Measurements from ENCODE around the gene TBL3. TPM values are rescaled to one million over a fixed set of nuclear protein-coding genes. Genes with fewer than 3 reads are reported as not detected.
A peak's percentile ranks its signal among the peaks of the same experiment; 100 is the strongest.

The TBL3 gene
- total RNA-seq, 1 donor from 2014 or later = 31.7 TPM

- peak in 1 of 2 donors; percentile 57 for DNase-seq (ENCODE audit: low read depth in 2 of 2)
These were observed 7.9 kb upstream of the TBL3 start for GRCh38 chr16:1963806-1964505.

DNA sequence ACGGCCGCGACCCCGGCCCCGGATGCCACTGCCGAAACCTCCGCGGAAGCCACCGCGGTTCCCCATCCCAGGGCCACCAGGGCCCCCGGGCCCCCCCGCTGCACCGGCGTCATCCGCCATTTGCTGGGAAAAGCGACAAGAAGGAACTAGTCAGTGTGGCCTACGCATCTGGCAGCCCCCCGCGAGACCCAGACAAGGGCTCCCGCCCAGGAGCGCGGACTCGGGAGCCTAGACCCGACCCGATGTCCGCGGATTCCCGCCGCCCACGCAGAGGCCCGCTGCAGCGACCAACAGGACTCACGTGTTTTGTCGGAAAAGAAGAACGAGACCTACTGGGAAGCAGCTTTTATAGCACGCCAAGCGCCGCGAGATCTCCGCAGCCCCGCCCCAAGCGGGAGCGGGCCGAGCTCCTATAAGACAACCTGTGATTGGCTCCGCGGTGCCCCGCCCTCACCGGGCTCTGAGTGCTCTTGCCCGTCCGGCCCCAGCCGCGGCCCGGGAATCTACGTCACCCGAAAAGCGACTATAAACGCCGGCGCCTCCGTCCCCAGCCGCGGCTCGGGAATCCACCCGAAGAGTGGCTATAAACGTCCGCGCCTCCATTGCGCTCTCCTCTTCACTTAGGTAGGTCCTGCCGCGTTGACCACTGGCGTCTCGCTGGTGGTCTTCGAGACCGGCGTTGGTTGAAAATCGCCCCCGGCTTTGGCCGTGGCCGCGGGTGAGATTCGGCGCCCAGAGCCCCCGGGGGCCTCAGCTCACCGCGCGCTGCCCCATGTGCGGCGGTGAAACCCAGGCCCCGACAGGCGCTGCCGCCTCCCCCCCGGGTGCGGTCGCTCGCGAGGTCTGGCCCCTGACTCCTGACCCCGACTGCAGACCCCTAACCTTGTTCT is 7.1 kb upstream of the TBL3 start, which contains the start of gene RPS2:
RPS2 (minus strand) TSS at position 321 of the 890 bp plus-strand sequence; CDS start at position 120, 201 bp downstream.
- DNase-seq (ENCODE audit: low read depth in 2 of 2) = peak; percentile 96 to 100

GRCh38 chr16:1965396-1966001 is 6.4 kb upstream of the TBL3 start:
- DNase-seq (ENCODE audit: low read depth in 2 of 2) = no peak

- no peak for DNase-seq (ENCODE audit: low read depth in 2 of 2)
These were observed 5.4 kb upstream of the TBL3 start, which contains the start of gene RNF151 for GRCh38 chr16:1966460-1966859. RNF151 (plus strand) TSS chr16:1966856; CDS start chr16:1966882, 26 bp downstream.

DNA sequence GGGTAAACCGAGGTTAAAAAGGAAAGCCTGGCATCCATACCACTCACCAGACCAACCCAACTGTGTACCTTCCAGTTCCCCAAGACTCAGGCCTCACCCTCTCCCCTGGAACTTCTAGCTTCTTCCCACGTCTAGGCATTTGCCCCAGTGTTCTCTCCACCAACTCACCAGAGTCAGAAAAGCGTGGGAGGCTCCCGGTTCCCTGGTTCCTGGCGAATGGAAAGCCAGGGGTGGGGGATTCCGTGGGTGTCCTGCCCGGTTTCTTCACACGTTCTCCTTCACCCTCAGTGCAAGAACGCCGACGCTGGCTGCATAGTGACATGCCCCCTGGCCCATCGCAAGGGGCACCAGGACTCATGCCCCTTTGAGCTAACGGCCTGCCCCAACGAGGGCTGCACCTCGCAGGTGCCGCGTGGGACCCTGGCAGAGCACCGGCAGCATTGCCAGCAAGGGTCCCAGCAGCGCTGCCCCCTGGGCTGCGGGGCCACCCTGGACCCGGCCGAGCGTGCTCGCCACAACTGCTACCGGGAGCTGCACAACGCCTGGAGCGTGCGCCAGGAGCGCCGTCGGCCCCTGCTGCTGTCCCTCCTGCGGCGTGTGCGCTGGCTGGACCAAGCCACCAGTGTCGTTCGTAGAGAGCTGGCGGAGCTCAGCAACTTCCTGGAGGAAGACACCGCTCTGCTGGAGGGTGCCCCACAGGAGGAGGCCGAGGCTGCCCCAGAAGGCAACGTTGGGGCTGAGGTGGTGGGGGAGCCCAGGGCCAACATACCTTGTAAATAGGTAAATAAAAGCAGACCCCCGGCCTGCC is 3.5 kb upstream of the TBL3 start:
- DNase-seq (ENCODE audit: low read depth in 2 of 2) = no peak

DNA sequence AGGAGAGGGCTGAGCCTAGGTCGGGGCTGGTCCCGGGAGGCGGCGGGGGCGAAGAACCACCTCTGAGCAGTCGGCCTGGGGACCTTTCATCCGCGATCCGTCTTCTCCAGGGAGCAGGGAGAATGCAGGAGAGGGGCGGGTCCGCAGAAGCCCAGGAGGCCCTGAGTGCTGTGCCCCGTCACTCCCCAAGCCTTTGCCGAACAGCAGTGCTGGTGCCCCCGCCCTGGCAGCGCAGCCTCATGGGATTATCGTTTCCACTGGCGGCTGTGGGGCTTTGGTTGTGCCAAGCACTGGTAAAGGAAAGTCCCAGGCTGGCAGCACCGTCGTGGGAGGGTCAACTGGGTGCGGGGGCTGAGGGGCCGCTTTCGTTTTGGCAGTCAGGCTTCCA is 631 bp downstream of the TBL3 start:
- DNase-seq (ENCODE audit: low read depth in 2 of 2) = peak in 1 of 2 donors; percentile 26

DNA sequence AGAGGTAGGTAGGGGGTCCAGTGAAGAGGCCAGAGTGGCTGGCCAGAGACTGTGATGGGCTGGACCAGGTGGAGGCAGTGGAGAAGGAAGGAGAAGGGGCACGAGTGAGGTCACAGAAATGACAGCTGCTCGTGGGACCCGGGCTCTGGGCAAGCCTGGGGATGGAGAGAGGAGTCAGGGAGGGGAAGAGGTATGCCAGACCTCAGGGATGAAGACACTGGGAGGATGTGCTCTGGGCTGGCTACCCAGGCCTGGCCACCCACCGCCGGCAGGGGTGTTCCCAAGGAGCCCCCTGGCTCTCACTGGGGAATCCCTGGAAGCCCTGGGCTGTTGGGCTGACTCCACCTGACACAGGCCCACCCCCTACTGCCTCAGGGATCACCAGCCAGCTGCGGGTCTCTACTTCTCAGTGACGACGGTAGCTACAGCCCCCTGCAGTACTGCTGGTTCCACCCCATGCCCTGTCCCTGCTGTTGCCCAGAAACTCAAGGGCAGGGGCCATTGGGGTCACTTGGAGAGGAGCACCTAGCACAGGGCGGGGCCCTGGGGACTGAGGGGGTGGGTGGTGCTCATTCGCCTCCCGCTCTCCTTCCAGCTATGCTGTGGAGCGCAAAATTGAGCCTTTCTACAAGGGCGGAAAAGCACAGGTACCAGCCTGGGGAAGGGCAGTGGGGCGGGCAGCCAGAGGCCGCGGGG is 1.8 kb downstream of the TBL3 start:
- DNase-seq (ENCODE audit: low read depth in 2 of 2) = no peak

DNA sequence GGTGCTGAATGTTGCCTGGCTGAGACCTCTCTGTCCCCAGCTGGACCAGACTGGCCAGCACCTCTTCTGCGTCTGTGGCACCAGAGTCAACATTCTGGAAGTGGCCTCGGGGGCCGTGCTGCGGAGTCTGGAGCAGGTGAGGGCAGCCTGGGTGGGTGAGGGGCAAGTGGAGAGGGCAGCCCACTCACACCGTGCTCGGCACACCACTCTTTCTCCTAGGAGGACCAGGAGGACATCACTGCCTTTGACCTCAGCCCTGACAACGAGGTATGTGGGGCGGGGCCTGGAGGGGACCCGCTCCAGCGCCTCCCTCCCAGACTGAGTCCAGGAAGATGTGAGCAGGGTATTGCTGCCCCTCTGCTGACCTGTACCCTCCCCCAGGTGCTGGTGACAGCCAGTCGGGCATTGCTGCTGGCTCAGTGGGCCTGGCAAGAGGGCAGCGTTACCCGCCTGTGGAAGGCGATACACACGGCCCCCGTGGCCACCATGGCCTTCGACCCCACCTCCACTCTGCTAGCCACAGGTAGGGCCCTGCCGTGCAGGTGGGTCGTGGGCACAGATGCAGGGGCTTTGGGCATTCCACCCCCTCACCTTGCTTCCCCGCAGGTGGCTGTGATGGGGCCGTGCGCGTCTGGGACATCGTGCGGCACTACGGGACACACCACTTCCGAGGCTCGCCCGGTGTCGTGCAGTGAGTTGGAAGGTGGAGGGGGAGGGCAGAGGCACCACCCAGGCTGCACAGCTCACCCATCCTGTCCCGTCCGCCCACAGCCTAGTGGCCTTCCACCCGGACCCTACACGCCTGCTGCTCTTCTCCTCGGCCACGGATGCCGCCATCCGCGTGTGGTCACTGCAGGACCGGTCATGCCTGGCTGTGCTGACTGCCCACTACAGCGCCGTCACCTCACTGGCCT is 2.6 kb downstream of the TBL3 start:
- no peak for DNase-seq (ENCODE audit: low read depth in 2 of 2)

- no peak for DNase-seq (ENCODE audit: low read depth in 2 of 2)
These were observed 3.8 kb downstream of the TBL3 start for GRCh38 chr16:1975432-1976215.

GRCh38 chr16:1976216-1976520 is 4.3 kb downstream of the TBL3 start:
- no peak for DNase-seq (ENCODE audit: low read depth in 2 of 2)

DNA sequence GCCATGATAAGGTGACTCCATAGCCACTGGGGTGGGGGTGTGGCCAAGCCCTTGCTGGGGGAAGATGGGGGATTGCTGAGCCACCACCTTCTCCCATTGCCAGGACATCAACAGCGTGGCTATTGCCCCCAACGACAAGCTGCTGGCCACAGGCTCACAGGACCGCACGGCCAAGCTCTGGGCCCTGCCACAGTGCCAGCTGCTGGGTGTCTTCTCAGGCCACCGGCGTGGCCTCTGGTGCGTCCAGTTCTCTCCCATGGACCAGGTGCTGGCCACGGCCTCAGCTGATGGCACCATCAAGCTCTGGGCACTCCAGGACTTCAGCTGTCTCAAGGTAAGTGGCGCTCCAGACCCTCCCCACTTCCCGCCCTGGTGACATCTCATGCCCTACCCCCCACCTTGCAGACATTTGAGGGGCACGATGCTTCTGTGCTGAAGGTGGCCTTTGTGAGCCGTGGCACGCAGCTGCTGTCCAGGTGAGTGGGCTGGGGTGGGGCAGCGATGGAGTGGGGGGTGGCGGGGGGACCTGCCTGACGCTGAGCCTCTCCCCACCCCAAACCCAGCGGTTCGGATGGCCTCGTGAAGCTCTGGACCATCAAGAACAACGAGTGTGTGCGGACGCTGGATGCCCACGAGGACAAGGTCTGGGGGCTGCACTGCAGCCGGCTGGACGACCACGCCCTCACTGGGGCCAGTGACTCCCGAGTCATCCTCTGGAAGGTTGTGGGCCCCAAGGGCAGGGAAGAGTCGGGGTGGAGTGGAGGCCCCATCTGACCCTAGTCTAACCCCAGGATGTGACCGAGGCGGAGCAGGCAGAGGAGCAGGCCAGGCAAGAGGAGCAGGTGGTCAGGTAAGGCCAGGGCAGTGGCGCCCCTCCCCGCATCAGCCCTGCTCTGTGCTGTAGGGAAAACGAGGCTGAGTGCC is 5.4 kb downstream of the TBL3 start:
- no peak for DNase-seq (ENCODE audit: low read depth in 2 of 2)

DNA sequence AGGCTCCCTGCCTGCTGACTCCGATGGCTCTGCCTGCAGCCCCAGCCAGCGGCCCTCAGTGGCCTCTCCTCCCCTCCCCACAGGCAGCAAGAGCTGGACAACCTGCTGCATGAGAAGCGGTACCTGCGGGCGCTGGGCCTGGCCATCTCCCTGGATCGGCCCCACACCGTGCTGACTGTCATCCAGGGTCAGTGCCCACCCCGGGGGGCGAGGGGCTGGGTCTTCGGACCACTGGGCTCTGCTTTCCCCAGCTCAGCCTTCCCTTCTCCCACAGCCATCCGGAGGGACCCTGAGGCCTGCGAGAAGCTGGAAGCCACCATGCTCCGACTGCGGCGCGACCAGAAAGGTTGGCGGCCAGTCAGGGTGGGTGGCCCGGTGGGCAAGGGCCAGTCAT is 6.0 kb downstream of the TBL3 start:
- DNase-seq (ENCODE audit: low read depth in 2 of 2) = no peak

- DNase-seq (ENCODE audit: low read depth in 2 of 2) = no peak
These were observed 6.7 kb downstream of the TBL3 start for GRCh38 chr16:1978476-1979120.

GRCh38 chr16:1979271-1980029 is 7.6 kb downstream of the TBL3 start:
- no peak for DNase-seq (ENCODE audit: low read depth in 2 of 2)

- DNase-seq (ENCODE audit: low read depth in 2 of 2) = no peak
These were observed 8.3 kb downstream of the TBL3 start for GRCh38 chr16:1980030-1980769.

DNA sequence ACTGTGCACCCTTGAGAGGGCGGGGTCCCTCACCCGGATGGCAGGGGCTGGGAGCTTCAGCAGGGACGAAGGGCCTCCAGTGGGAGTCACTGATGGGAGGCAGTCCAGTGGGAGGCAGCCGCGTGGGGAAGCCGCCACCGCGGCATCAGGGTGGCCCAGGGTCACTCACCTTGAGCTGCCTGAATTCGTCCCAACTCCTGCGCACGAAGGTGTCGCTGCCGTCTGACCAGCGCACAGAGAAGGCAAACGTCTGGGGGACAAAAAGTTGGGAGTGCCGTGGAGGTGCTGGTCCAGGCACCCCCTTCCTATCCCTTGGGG is 8.9 kb downstream of the TBL3 start:
- no peak for DNase-seq (ENCODE audit: low read depth in 2 of 2)
